Astrocyte (in vitro differentiated cells and primary cell): Measurements from ENCODE around the gene TMEM167B. TPM values are rescaled to one million over a fixed set of nuclear protein-coding genes. Genes with fewer than 3 reads are reported as not detected.

ENCODE experiments used
- DNase-seq: peaks from one replicate; pipeline ENCODE4 v3.0.0-alpha.2; 2010; ENCODE audit warnings: low read depth
- FAIRE-seq: peaks from 2 replicates; lab custom pipeline; 2011; peaks lifted over from hg19 to GRCh38; lab: Jason Lieb, UNC
- H2AFZ ChIP-seq: 2 replicates; pipeline ENCODE4 v1.6.0; 2012; ENCODE audit warnings: low read depth, low read length, inconsistent platforms
- H3K27ac ChIP-seq: 2 replicates; pipeline ENCODE4 v1.5.1; 2011; ENCODE audit warnings: low read depth, low read length, inconsistent platforms
- H3K27me3 ChIP-seq: 2 replicates; pipeline ENCODE4 v1.6.0; 2011; ENCODE audit warnings: low read length, inconsistent platforms; ENCODE audit not compliant: insufficient read depth
- H3K36me3 ChIP-seq: 2 replicates; pipeline ENCODE4 v1.5.1; 2011; ENCODE audit warnings: low read length, inconsistent platforms; ENCODE audit not compliant: insufficient read depth
- H3K4me1 ChIP-seq: 2 replicates; pipeline ENCODE4 v1.5.1; 2011; ENCODE audit warnings: low read length, inconsistent platforms; ENCODE audit not compliant: insufficient read depth
- H3K4me2 ChIP-seq: 2 replicates; pipeline ENCODE4 v1.6.0; 2012; ENCODE audit warnings: low read length, inconsistent platforms
- H3K4me3 ChIP-seq: 2 replicates; pipeline ENCODE4 v1.5.1; 2011; ENCODE audit warnings: low read depth, mild to moderate bottlenecking, low read length, inconsistent platforms; ENCODE audit not compliant: insufficient read depth
- H3K79me2 ChIP-seq: 2 replicates; pipeline ENCODE4 v1.6.0; 2012; ENCODE audit warnings: mild to moderate bottlenecking, low read length, inconsistent platforms; ENCODE audit not compliant: insufficient read depth
- H3K9ac ChIP-seq: 2 replicates; pipeline ENCODE4 v1.6.0; 2012; ENCODE audit warnings: mild to moderate bottlenecking, low read length, inconsistent platforms
- H3K9me3 ChIP-seq: 2 replicates; pipeline ENCODE4 v1.5.1; 2012; ENCODE audit warnings: low read depth, mild to moderate bottlenecking, low read length, inconsistent platforms; ENCODE audit not compliant: insufficient read depth
- H4K20me1 ChIP-seq: 2 replicates; pipeline ENCODE4 v1.6.0; 2012; ENCODE audit warnings: low read length, inconsistent platforms; ENCODE audit not compliant: insufficient read depth
- H3K27ac Mint-ChIP-seq: one replicate; pipeline ENCODE4 v1.8.0; 2021; ENCODE audit warnings: mild to moderate bottlenecking, mixed read lengths; ENCODE audit not compliant: unreplicated experiment
- H3K27me3 Mint-ChIP-seq: one replicate; pipeline ENCODE4 v1.8.0; 2021; ENCODE audit warnings: low read depth, mixed read lengths; ENCODE audit not compliant: unreplicated experiment
- H3K36me3 Mint-ChIP-seq: one replicate; pipeline ENCODE4 v1.8.0; 2021; ENCODE audit warnings: low read depth, mixed read lengths; ENCODE audit not compliant: unreplicated experiment
- H3K4me1 Mint-ChIP-seq: one replicate; pipeline ENCODE4 v1.8.0; 2021; ENCODE audit warnings: low read depth, mixed read lengths; ENCODE audit not compliant: unreplicated experiment
- H3K4me3 Mint-ChIP-seq: one replicate; pipeline ENCODE4 v1.8.0; 2021; ENCODE audit warnings: mild to moderate bottlenecking, moderate library complexity, mixed read lengths; ENCODE audit not compliant: unreplicated experiment
- H3K9me3 Mint-ChIP-seq: one replicate; pipeline ENCODE4 v1.8.0; 2021; ENCODE audit warnings: mild to moderate bottlenecking, mixed read lengths; ENCODE audit not compliant: unreplicated experiment
- EZH2 ChIP-seq: IDR thresholded peaks from 2 replicates; pipeline ENCODE4 v1.6.1; 2012; ENCODE audit warnings: mild to moderate bottlenecking, low read length, inconsistent platforms; ENCODE audit not compliant: insufficient read depth
- total RNA-seq: library from RNA; stranded (reverse); gene quantifications from 2 replicates; pipeline ENCODE4 v1.2.1, GENCODE V29; 2021
- TF ChIP-seq, protein P1 (sequence below): IDR thresholded peaks from 2 replicates; pipeline ENCODE4 v1.5.1; 2011; ENCODE audit warnings: low read depth, mild to moderate bottlenecking, inconsistent platforms, low read length, moderate library complexity; ENCODE audit not compliant: insufficient read depth

TMEM167B gene
- total RNA-seq, 1 donor from 2014 or later, result 31.9 TPM

DNA sequence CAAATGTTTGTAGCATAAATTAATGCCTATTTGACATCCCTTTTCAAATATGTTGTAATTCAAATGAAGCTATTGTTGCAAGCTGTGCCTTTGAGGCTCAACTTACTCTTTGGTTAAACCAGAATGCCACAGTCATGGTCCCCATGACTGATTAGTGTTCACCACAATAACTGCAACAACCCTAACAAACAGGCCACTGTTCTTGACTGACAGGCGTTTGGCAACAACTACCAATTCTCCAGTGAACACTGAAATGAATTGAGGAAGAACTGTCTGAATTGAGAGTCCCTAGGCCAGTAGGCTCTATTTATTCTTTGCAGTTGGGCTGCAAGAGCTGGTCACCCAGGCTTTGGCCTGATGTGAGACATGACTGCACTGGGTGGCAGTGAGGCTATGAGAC is 6.6 kb upstream of the TMEM167B start:
- Histone ChIP-seq H3K4me3 (no peak overlapping the region), H3K9me3 (no peaks in the 10 kb centered on the region), H4K20me1 (no peaks in the 10 kb centered on the region), H3K4me2 (no peak overlapping the region), H3K27ac (no peak overlapping the region), H3K4me1 (peaks cover 3% of the 10 kb centered on the region), H3K36me3 (no peaks in the 10 kb centered on the region), H3K79me2 (no peaks in the 10 kb centered on the region), H2AFZ (no peak overlapping the region), H3K27me3 (no peaks in the 10 kb centered on the region), H3K9ac (no peak overlapping the region)
- no peak for FAIRE-seq
- Mint-ChIP-seq H3K27ac (peak overlapping the region; percentile 72), H3K9me3 (no peaks in the 10 kb centered on the region), H3K27me3 (no peaks in the 10 kb centered on the region), H3K4me3 (no peak overlapping the region), H3K36me3 (no peaks in the 10 kb centered on the region), H3K4me1 (peaks cover 10% of the 10 kb centered on the region)
- TF ChIP-seq, protein P1, sequence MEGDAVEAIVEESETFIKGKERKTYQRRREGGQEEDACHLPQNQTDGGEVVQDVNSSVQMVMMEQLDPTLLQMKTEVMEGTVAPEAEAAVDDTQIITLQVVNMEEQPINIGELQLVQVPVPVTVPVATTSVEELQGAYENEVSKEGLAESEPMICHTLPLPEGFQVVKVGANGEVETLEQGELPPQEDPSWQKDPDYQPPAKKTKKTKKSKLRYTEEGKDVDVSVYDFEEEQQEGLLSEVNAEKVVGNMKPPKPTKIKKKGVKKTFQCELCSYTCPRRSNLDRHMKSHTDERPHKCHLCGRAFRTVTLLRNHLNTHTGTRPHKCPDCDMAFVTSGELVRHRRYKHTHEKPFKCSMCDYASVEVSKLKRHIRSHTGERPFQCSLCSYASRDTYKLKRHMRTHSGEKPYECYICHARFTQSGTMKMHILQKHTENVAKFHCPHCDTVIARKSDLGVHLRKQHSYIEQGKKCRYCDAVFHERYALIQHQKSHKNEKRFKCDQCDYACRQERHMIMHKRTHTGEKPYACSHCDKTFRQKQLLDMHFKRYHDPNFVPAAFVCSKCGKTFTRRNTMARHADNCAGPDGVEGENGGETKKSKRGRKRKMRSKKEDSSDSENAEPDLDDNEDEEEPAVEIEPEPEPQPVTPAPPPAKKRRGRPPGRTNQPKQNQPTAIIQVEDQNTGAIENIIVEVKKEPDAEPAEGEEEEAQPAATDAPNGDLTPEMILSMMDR, result no peak
- no peak for TF ChIP-seq EZH2
- no peak for DNase-seq

DNA sequence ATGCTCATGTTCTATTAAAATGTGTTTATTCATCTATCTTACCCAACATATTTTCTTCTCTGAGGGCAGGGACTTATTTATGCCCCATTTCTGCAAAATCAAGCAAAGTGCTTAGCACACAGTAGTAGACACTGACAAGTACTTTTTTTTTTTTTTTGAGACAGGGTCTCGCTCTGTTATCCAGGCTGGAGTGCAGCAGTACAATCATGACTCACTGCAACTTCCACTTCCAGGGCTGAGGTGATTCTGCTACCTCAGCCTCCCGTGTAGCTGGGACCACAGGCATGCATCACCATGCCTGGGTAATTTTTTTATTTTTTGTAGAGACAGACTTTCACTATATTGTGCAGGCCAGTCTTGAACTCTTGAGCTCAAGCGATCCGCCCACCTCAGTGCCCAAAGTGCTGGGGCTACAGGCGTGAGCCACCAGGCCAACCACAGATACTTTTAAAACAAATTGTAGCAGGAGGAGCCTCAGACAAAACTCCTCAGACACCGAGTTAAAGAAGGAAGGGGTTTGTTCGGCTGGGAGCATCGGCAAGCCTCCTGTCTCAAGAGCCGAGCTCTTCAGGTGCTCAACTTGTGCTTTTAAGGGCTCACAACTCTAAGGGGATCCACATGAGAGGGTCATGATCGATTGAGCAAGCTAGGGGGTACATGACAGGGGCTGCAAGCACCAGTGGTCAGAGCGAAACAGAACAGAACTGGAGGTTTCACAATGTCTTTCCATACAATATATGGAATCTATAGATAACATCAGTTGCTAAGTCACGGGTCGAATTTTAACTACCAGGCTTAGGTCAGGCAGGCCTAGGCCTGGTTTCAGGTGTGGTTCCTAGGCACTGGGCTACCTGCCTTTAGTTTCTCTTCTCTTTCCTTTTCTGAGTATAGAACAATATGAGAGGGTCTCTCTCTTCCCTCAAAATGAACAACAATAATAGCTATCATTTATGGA is 5.7 kb upstream of the TMEM167B start:
- peaks cover 10% of the 10 kb centered on the region for H3K4me1 Mint-ChIP-seq

More for the DNA sequence above, 5.7 kb upstream of the TMEM167B start:
- peak overlapping the region; percentile 34 for H3K4me2 ChIP-seq
- H3K36me3 ChIP-seq, result no peaks in the 10 kb centered on the region
- H3K4me1 ChIP-seq, result peaks cover 7% of the 10 kb centered on the region
- peaks cover 6% of the 10 kb centered on the region for H3K9me3 Mint-ChIP-seq
- no peak overlapping the region for H3K27ac ChIP-seq
- DNase-seq (peak; percentile 63), FAIRE-seq (no peak)
- TF ChIP-seq, protein P1, result no peak
- no peaks in the 10 kb centered on the region for H3K9me3 ChIP-seq
- H3K4me3 Mint-ChIP-seq, result no peak overlapping the region
- H2AFZ ChIP-seq, result no peak overlapping the region
- no peak overlapping the region for H3K9ac ChIP-seq
- peak overlapping the region; percentile 72 for H3K27ac Mint-ChIP-seq
- H3K27me3 Mint-ChIP-seq, result no peaks in the 10 kb centered on the region
- H3K36me3 Mint-ChIP-seq, result no peaks in the 10 kb centered on the region
- H3K27me3 ChIP-seq, result no peaks in the 10 kb centered on the region
- peaks cover 4% of the 10 kb centered on the region for H3K79me2 ChIP-seq
- no peaks in the 10 kb centered on the region for H4K20me1 ChIP-seq
- no peak overlapping the region for H3K4me3 ChIP-seq
